ENCODE measurements around the gene PMCH.
"Not testable (repeated sequence)": the region's sequence is repeated elsewhere in the genome, so short reads cannot be mapped to it uniquely, and the experiment has no call there.

PMCH gene, protein sequence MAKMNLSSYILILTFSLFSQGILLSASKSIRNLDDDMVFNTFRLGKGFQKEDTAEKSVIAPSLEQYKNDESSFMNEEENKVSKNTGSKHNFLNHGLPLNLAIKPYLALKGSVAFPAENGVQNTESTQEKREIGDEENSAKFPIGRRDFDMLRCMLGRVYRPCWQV

GRCh38 chr12:102197789-102198188 lies at the start of gene PMCH:
Gene PMCH (minus strand): TSS chr12:102197833. CDS start chr12:102197770, 63 bp downstream.
- Mint-ChIP-seq H3K36me3 (ENCODE audit: low read depth) (peaks cover 9% of the 10 kb centered on the region), H3K27me3 (ENCODE audit: low read depth) (no peaks in the 10 kb centered on the region), H3K4me1 (ENCODE audit: low read depth) (peaks cover 14% of the 10 kb centered on the region), H3K4me3 (no peak within 1 kb of the TSS), H3K9me3 (no peaks in the 10 kb centered on the region), H3K27ac (peak within 1 kb of the TSS; percentile 21)

- not testable (repeated sequence) for H3K27ac Mint-ChIP-seq; H3K4me1 Mint-ChIP-seq (ENCODE audit: low read depth); H3K27me3 Mint-ChIP-seq (ENCODE audit: low read depth); H3K4me3 Mint-ChIP-seq; H3K36me3 Mint-ChIP-seq (ENCODE audit: low read depth); H3K9me3 Mint-ChIP-seq
These were observed 43.2 kb upstream of the PMCH start for GRCh38 chr12:102240859-102241258.

DNA sequence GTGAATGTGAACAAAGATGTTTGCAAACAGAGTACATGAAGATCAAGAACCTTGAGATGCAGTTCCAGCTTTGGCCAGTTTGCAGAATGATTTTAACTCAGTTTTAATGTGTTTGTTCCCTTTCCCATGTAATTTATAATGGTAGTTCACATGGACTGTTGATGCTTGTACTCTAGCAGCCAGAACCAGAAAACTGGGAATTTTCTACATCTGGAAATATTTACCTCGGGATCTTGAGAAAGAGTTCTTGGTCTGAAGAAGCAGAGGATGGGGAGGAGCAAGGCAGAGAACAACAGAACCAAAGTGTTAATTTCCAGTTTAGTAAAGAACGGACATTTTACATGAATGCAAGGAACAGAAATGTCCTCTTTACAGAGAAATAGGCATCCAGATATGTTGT lies 37.0 kb upstream of the PMCH start:
- no peak overlapping the region for H3K27ac Mint-ChIP-seq

GRCh38 chr12:102232446-102232845 lies 34.8 kb upstream of the PMCH start:
- Mint-ChIP-seq H3K4me3 (no peak overlapping the region), H3K27me3 (ENCODE audit: low read depth) (peaks cover 18% of the 10 kb centered on the region), H3K27ac (no peak overlapping the region)

More for the DNA sequence above, 37.0 kb upstream of the PMCH start:
- Mint-ChIP-seq H3K9me3 (peaks cover 5% of the 10 kb centered on the region), H3K4me3 (no peak overlapping the region), H3K36me3 (ENCODE audit: low read depth) (no peaks in the 10 kb centered on the region), H3K4me1 (ENCODE audit: low read depth) (no peaks in the 10 kb centered on the region), H3K27me3 (ENCODE audit: low read depth) (peaks cover 14% of the 10 kb centered on the region)

GRCh38 chr12:102232036-102232435 lies 34.4 kb upstream of the PMCH start:
- no peak overlapping the region for H3K27ac Mint-ChIP-seq
- no peak overlapping the region for H3K4me3 Mint-ChIP-seq
- no peaks in the 10 kb centered on the region for H3K4me1 Mint-ChIP-seq (ENCODE audit: low read depth)
- H3K9me3 Mint-ChIP-seq = no peaks in the 10 kb centered on the region
- peaks cover 18% of the 10 kb centered on the region for H3K27me3 Mint-ChIP-seq (ENCODE audit: low read depth)
- no peaks in the 10 kb centered on the region for H3K36me3 Mint-ChIP-seq (ENCODE audit: low read depth)

More at GRCh38 chr12:102232446-102232845, 34.8 kb upstream of the PMCH start:
- H3K9me3 Mint-ChIP-seq = no peaks in the 10 kb centered on the region
- no peaks in the 10 kb centered on the region for H3K4me1 Mint-ChIP-seq (ENCODE audit: low read depth)
- H3K36me3 Mint-ChIP-seq (ENCODE audit: low read depth) = no peaks in the 10 kb centered on the region

GRCh38 chr12:102227954-102228353 lies 30.3 kb upstream of the PMCH start:
- no peaks in the 10 kb centered on the region for H3K9me3 Mint-ChIP-seq
- H3K4me3 Mint-ChIP-seq = no peak overlapping the region

DNA sequence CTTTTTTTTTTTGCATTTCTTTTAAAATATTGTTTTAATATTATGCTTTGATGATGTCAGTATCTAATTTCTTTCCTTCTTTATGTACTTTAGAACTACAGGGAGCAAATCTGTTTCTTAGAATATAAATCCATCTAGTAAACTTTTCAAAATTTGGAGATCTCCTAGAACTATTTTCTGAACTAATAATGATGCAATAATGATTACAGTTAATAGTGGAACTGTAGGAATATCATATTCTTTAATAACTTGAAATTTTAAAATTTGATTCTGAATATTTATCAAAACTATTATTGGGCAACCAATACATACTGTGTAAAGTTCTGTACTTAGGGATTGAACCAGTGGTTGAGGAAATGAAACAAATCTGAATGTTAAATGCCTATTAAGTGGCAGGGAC lies 23.1 kb upstream of the PMCH start:
- Mint-ChIP-seq H3K27ac (no peak overlapping the region), H3K27me3 (ENCODE audit: low read depth) (no peaks in the 10 kb centered on the region), H3K9me3 (no peaks in the 10 kb centered on the region), H3K4me3 (no peak overlapping the region), H3K4me1 (ENCODE audit: low read depth) (no peaks in the 10 kb centered on the region), H3K36me3 (ENCODE audit: low read depth) (no peaks in the 10 kb centered on the region)

More at GRCh38 chr12:102227954-102228353, 30.3 kb upstream of the PMCH start:
- H3K27me3 Mint-ChIP-seq (ENCODE audit: low read depth) = peaks cover 11% of the 10 kb centered on the region
- H3K36me3 Mint-ChIP-seq (ENCODE audit: low read depth) = no peaks in the 10 kb centered on the region
- no peak overlapping the region for H3K27ac Mint-ChIP-seq
- H3K4me1 Mint-ChIP-seq (ENCODE audit: low read depth) = no peaks in the 10 kb centered on the region

- H3K27me3 Mint-ChIP-seq (ENCODE audit: low read depth) = no peaks in the 10 kb centered on the region
- H3K27ac Mint-ChIP-seq = no peak overlapping the region
- no peak overlapping the region for H3K4me3 Mint-ChIP-seq
- H3K9me3 Mint-ChIP-seq = no peaks in the 10 kb centered on the region
- no peaks in the 10 kb centered on the region for H3K4me1 Mint-ChIP-seq (ENCODE audit: low read depth)
- no peaks in the 10 kb centered on the region for H3K36me3 Mint-ChIP-seq (ENCODE audit: low read depth)
These were observed 18.5 kb upstream of the PMCH start for GRCh38 chr12:102215992-102216691.

GRCh38 chr12:102204025-102204424 lies 6.4 kb upstream of the PMCH start:
- H3K27me3 Mint-ChIP-seq (ENCODE audit: low read depth) = no peaks in the 10 kb centered on the region
- H3K4me1 Mint-ChIP-seq (ENCODE audit: low read depth) = peaks cover 2% of the 10 kb centered on the region
- no peak overlapping the region for H3K27ac Mint-ChIP-seq
- peaks cover 35% of the 10 kb centered on the region for H3K9me3 Mint-ChIP-seq
- no peak overlapping the region for H3K4me3 Mint-ChIP-seq
- peaks cover 46% of the 10 kb centered on the region for H3K36me3 Mint-ChIP-seq (ENCODE audit: low read depth)

DNA sequence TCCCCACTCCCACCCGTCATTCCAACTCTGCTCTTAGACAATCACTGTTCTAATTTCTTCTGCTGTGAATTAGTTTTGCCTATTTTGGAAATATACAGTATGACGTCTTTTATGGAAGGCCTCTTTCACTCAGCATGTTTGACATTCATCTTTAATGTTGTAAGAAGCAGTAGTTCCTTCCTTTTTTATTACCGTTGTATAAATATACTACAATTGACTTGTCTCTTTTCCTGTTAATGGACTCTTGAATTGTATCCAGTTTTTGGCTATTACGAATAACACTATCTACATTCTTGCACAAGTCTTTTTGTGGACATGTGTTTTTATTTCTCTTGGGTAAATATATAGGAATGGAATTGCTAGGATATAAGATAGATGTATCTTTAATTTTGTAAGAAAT lies 4.9 kb upstream of the PMCH start:
- Mint-ChIP-seq H3K27me3 (ENCODE audit: low read depth) (no peaks in the 10 kb centered on the region), H3K4me3 (no peak overlapping the region), H3K36me3 (ENCODE audit: low read depth) (peaks cover 35% of the 10 kb centered on the region), H3K4me1 (ENCODE audit: low read depth) (peaks cover 7% of the 10 kb centered on the region), H3K27ac (no peak overlapping the region), H3K9me3 (peaks cover 23% of the 10 kb centered on the region)

GRCh38 chr12:102201436-102202061 lies 3.9 kb upstream of the PMCH start:
- Mint-ChIP-seq H3K36me3 (ENCODE audit: low read depth) (peaks cover 30% of the 10 kb centered on the region), H3K4me3 (no peak overlapping the region), H3K27ac (no peak overlapping the region), H3K4me1 (ENCODE audit: low read depth) (peaks cover 14% of the 10 kb centered on the region), H3K27me3 (ENCODE audit: low read depth) (no peaks in the 10 kb centered on the region), H3K9me3 (peaks cover 18% of the 10 kb centered on the region)

- Mint-ChIP-seq H3K36me3 (ENCODE audit: low read depth) (peaks cover 9% of the 10 kb centered on the region), H3K4me3 (no peak overlapping the region), H3K9me3 (no peaks in the 10 kb centered on the region), H3K27ac (no peak overlapping the region), H3K27me3 (ENCODE audit: low read depth) (no peaks in the 10 kb centered on the region), H3K4me1 (ENCODE audit: low read depth) (peaks cover 14% of the 10 kb centered on the region)
These were observed 1.8 kb downstream of the PMCH start for GRCh38 chr12:102195826-102196225.

DNA sequence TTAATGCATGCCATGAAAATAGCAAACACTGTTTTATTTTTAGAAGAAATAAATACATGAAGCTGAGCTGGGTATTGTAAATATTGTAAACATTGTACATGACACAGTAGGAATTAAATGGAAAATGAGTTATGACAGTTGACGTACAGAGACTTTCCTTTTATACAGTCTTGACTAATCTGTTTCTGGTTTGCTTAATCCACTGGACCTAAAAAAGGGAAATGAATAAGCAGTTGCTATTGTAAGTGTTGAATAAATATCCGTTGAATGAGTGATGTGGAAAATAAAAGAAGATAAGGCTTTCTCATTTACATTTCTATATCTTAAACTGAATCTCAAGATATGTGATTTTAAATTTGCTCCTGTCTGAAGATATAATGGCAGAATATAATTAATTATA lies 15.0 kb downstream of the PMCH start:
- H3K36me3 Mint-ChIP-seq (ENCODE audit: low read depth) = peaks cover 12% of the 10 kb centered on the region
- H3K9me3 Mint-ChIP-seq = no peaks in the 10 kb centered on the region
- H3K4me1 Mint-ChIP-seq (ENCODE audit: low read depth) = no peaks in the 10 kb centered on the region
- H3K27me3 Mint-ChIP-seq (ENCODE audit: low read depth) = no peaks in the 10 kb centered on the region
- no peak overlapping the region for H3K4me3 Mint-ChIP-seq
- H3K27ac Mint-ChIP-seq = no peak overlapping the region

DNA sequence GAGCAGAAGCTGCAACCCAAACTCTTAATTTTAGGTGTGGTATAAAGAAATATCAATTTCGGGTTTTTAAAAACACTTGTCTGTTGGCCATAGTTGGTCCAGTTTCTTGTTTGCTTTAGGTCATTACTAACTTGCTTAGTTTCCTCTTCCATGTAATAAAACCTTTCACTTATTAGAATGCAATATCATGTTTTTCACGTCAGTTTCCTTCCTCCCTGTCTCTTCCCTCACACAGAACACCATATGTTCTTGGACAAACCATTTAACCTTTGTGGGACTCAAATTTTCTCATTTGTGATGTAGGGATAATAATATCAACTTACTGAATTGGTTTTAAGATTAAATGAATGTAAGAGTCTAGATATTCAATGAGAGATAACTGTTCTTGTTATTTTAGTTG lies 22.9 kb downstream of the PMCH start:
- H3K4me3 Mint-ChIP-seq = no peak overlapping the region

GRCh38 chr12:102174117-102174516 lies 23.5 kb downstream of the PMCH start:
- Mint-ChIP-seq H3K27me3 (ENCODE audit: low read depth) (no peaks in the 10 kb centered on the region), H3K4me3 (no peak overlapping the region), H3K4me1 (ENCODE audit: low read depth) (peaks cover 3% of the 10 kb centered on the region), H3K9me3 (no peaks in the 10 kb centered on the region), H3K27ac (no peak overlapping the region), H3K36me3 (ENCODE audit: low read depth) (peaks cover 13% of the 10 kb centered on the region)

More for the DNA sequence above, 22.9 kb downstream of the PMCH start:
- Mint-ChIP-seq H3K9me3 (no peaks in the 10 kb centered on the region), H3K4me1 (ENCODE audit: low read depth) (no peaks in the 10 kb centered on the region), H3K27ac (no peak overlapping the region), H3K27me3 (ENCODE audit: low read depth) (no peaks in the 10 kb centered on the region), H3K36me3 (ENCODE audit: low read depth) (peaks cover 9% of the 10 kb centered on the region)

All from T-helper 1 cell treated with Interleukin-12 subunit alpha and Interleukin-12 subunit beta and Interleukin-4 antibody, amounts not matched to agents 30 μg/mL and 1 μg/mL, for 36 hours (primary cell).